ENCODE data around the gene SEMA3G. TPM values are rescaled to one million over a fixed set of nuclear protein-coding genes. Genes with fewer than 3 reads are reported as not detected.
A peak's percentile ranks its signal among the peaks of the same experiment; 100 is the strongest.

The SEMA3G gene
- total and polyA plus RNA-seq, 4 donors = 5.1 to 30.8 (median 14.9) TPM

DNA sequence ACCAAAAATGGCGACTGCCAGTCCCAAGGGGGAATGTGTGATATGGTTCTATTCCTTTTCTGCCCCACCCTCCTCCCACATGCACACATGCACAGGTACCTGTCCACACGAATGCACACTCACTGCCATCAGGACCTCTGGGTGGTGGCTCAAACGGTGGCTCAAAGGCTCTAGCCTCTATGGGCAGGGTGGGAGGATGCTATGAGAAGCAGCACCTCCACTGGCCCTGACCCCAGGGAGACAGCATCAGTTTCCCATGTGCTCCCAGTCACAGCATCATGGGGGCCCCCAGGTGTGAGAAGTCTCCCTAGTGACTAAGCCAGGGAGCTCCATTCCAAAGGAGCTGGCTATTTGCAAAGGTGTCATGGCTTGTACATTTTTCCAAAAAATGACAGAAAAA lies 15.9 kb downstream of the SEMA3G start:
- ATAC-seq (ENCODE audit: insufficient read depth, low FRiP score) (no peak), DNase-seq (no peak)
- Histone ChIP-seq H3K9me3 (ENCODE audit: control insufficient read depth in 4 of 4, insufficient read depth in 3 of 4, low read length in 3 of 4) (no peaks in the 10 kb centered on the region), H3K27me3 (ENCODE audit: control insufficient read depth in 3 of 3, insufficient read depth in 3 of 3, low read length in 2 of 3) (no peaks in the 10 kb centered on the region), H3K4me1 (ENCODE audit: control insufficient read depth in 5 of 5, insufficient read depth in 5 of 5, low read length in 5 of 5) (peaks cover 0 to 12% (median 6%) of the 10 kb centered on the region in 5 donors), H3K4me3 (no peak overlapping the region), H3K27ac (ENCODE audit: low read depth in 1 of 2, low read length in 1 of 2) (peak overlapping the region; percentile 9 to 16), H3K36me3 (ENCODE audit: control insufficient read depth in 4 of 4, insufficient read depth in 4 of 4, low read length in 4 of 4) (no peaks in the 10 kb centered on the region), H3K9ac (ENCODE audit: insufficient read depth in 1 of 2, low read length in 2 of 2) (no peak overlapping the region)
- 49 to 63% methylated on average over 3 of the region's 3 CpGs for whole genome bisulfite sequencing, 2 donors
- TF ChIP-seq, protein P1, sequence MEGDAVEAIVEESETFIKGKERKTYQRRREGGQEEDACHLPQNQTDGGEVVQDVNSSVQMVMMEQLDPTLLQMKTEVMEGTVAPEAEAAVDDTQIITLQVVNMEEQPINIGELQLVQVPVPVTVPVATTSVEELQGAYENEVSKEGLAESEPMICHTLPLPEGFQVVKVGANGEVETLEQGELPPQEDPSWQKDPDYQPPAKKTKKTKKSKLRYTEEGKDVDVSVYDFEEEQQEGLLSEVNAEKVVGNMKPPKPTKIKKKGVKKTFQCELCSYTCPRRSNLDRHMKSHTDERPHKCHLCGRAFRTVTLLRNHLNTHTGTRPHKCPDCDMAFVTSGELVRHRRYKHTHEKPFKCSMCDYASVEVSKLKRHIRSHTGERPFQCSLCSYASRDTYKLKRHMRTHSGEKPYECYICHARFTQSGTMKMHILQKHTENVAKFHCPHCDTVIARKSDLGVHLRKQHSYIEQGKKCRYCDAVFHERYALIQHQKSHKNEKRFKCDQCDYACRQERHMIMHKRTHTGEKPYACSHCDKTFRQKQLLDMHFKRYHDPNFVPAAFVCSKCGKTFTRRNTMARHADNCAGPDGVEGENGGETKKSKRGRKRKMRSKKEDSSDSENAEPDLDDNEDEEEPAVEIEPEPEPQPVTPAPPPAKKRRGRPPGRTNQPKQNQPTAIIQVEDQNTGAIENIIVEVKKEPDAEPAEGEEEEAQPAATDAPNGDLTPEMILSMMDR (IDR thresholded peaks at IDR 0.05; ENCODE audit: control extremely low read depth, extremely low read depth) = no peak

DNA sequence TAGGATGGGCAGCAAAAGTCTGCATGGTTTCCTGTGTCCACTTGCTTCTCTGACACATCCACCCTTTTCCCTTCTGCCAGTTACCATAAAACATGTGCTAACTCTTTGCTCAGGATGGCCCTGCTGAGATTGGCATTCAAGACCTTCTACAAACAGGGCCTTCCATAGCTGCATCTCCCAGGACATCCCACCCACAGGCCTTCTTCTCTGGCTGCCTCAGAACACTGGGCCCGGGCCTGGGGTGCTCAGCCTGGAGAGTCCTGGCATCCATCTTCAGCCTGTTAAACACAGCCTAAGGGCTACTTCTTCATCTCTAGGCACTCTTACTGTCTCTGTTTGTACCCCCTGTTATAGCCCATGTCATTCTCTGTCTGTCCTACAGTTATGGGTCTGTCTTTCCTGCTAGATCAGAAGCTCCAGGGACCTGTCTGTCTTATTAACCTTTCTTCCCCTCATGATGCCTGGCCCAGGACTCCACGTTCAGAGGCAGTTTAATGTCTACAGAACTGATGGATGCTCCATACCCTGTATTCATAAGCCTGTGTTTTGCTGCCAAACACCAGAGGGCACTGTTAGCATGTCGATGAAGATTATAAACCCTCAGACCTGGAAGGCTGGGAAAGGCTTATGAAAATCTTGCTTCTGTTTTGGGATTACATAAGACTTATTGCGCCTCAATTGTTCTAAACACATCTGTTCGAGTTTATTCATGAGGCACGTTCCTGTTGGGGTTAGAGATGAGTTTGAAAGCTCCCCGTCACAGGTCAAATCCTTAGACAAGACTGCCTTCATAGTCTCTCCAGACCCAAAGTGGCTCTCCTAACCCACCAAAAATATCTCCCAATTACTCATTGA lies 16.5 kb downstream of the SEMA3G start:
- TF ChIP-seq, protein P1 (IDR thresholded peaks at IDR 0.05; ENCODE audit: control extremely low read depth, extremely low read depth) = peak; percentile 65
- H3K9me3 ChIP-seq (ENCODE audit: control insufficient read depth in 4 of 4, insufficient read depth in 3 of 4, low read length in 3 of 4) = no peaks in the 10 kb centered on the region
- peak overlapping the region in 1 of 2 donors; percentile 16 for H3K27ac ChIP-seq (ENCODE audit: low read depth in 1 of 2, low read length in 1 of 2)
- no peaks in the 10 kb centered on the region for H3K36me3 ChIP-seq (ENCODE audit: control insufficient read depth in 4 of 4, insufficient read depth in 4 of 4, low read length in 4 of 4)
- ATAC-seq (ENCODE audit: insufficient read depth, low FRiP score) (peak; percentile 77), DNase-seq (peak; percentile 63 to 92 (median 89))
- 13 to 20% methylated on average over 7 of the region's 7 CpGs for WGBS, 2 donors
- no peak overlapping the region for H3K9ac ChIP-seq (ENCODE audit: insufficient read depth in 1 of 2, low read length in 2 of 2)
- H3K4me1 ChIP-seq (ENCODE audit: control insufficient read depth in 5 of 5, insufficient read depth in 5 of 5, low read length in 5 of 5) = peaks cover 0 to 9% (median 3%) of the 10 kb centered on the region in 5 donors
- H3K27me3 ChIP-seq (ENCODE audit: control insufficient read depth in 3 of 3, insufficient read depth in 3 of 3, low read length in 2 of 3) = no peaks in the 10 kb centered on the region
- H3K4me3 ChIP-seq = no peak overlapping the region

DNA sequence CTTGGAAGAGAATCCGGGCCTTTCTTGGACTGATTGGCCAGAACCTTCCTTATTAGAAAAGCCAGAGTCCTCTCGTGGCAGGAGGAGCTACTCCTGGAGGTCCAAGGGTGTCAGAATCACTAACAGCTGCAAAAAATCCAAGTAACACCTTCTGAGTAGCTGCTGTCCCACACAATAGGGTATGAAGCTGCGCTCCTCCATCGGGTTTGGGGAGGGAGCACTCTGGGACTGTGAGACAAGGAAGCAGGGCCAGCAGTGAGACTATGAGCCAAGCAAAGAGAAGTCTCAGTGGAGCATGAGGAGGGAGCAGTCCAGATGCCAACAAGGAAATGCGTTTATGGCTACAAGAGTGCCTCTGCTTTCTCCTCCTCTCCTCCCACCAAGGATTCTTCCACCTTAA lies 21.7 kb downstream of the SEMA3G start:
- peaks cover 0 to 12% (median 0%) of the 10 kb centered on the region in 5 donors for H3K4me1 ChIP-seq (ENCODE audit: control insufficient read depth in 5 of 5, insufficient read depth in 5 of 5, low read length in 5 of 5)
- peak overlapping the region in 1 of 2 donors; percentile 28 for H3K9ac ChIP-seq (ENCODE audit: insufficient read depth in 1 of 2, low read length in 2 of 2)
- DNase-seq = peak; percentile 36 to 80 (median 70)
- H3K27ac ChIP-seq (ENCODE audit: low read depth in 1 of 2, low read length in 1 of 2) = no peak overlapping the region
- H3K36me3 ChIP-seq (ENCODE audit: control insufficient read depth in 4 of 4, insufficient read depth in 4 of 4, low read length in 4 of 4) = no peaks in the 10 kb centered on the region
- no peak overlapping the region for H3K4me3 ChIP-seq
- H3K27me3 ChIP-seq (ENCODE audit: control insufficient read depth in 3 of 3, insufficient read depth in 3 of 3, low read length in 2 of 3) = no peaks in the 10 kb centered on the region
- H3K9me3 ChIP-seq (ENCODE audit: control insufficient read depth in 4 of 4, insufficient read depth in 3 of 4, low read length in 3 of 4) = no peaks in the 10 kb centered on the region
- no peak for ATAC-seq (ENCODE audit: insufficient read depth, low FRiP score)
- 67 to 72% methylated on average over 5 of the region's 5 CpGs for WGBS, 2 donors
- TF ChIP-seq, protein P1 (IDR thresholded peaks at IDR 0.05; ENCODE audit: control extremely low read depth, extremely low read depth) = no peak
